SK-MEL-5 (cell line): ENCODE data around the gene RETREG1. TPM values are rescaled to one million over a fixed set of nuclear protein-coding genes. Genes with fewer than 3 reads are reported as not detected.
A peak's percentile ranks its signal among the peaks of the same experiment; 100 is the strongest.

Source experiments
- DNase-seq: peaks from one replicate; pipeline ENCODE4 v3.0.0-alpha.2; 2016; ENCODE audit warnings: low read depth, low spot score
- in situ Hi-C: cut with HindIII; loops from 2 replicates; pipeline ENCODE4 v1.10.0; 2016; ENCODE audit warnings: low sequenced_read_pairs, high pct_unique_total_duplicates, low pct_unique_long_range_greater_than_20kb
- total RNA-seq: library from RNA; depleted of rRNA; stranded (reverse); fragments of >200 nt; shearing (Covaris generic); gene quantifications from 2 replicates; pipeline ENCODE4 v1.2.3, GENCODE V29; 2014

Gene RETREG1
- total RNA-seq, 1 experiment from 2014 or later: 47.9 TPM

GRCh38 chr5:16521521-16522483, 95.0 kb downstream of the RETREG1 start:
- no peak for DNase-seq
- in situ Hi-C loops: no loop called here

GRCh38 chr5:16520841-16521240, 96.0 kb downstream of the RETREG1 start:
- in situ Hi-C loops: no loop called here
- no peak for DNase-seq

DNA sequence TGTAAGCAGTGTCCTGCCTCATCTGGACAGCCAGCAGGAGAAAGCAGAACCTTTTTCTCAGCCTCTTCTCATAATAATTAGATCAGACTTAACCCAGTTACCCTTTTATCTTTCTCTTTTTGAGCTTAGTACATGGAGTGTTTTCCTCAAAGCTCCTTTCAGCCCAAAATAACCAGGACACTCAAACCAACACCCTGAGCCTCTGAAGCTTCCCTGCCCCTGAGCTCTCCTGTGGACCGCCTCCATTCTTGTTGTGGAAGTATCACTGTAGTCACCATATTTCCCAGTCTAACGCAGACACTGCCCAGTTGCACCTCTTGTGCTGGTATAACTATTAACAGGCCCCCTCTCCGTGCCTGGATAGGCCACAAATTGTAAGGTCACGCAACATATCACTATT, 97.4 kb downstream of the RETREG1 start:
- no peak for DNase-seq
- in situ Hi-C loops: no loop called here

DNA sequence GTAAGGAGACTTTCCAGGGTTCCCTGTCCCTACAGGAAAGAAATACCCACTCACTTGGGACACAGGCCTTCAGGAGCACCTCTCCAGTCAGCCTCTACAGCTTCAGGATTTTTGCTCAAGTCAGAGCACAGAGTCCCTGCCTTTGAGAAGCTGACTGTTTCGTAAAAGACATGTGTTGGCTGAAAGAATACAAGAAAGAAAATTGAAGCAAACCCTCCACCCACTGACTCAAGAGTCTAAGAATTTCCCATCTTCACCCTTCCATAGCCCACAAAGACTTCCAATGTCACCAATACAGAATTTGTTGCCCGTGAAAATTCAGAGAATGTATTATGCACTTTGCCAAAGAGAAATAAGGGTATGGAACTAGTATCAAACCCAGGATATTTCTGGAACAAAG, 98.2 kb downstream of the RETREG1 start:
- in situ Hi-C loops: no loop called here
- no peak for DNase-seq

- no peak for DNase-seq
- in situ Hi-C loops: no loop called here
These were observed 101.3 kb downstream of the RETREG1 start for GRCh38 chr5:16515532-16515931.

GRCh38 chr5:16510098-16510497, 106.7 kb downstream of the RETREG1 start:
- in situ Hi-C loops: no loop called here
- no peak for DNase-seq

GRCh38 chr5:16508730-16509531, 107.9 kb downstream of the RETREG1 start:
- peak; percentile 38 for DNase-seq
- in situ Hi-C loops: no loop called here

- no peak for DNase-seq
- in situ Hi-C loops: no loop called here
These were observed 109.1 kb downstream of the RETREG1 start for GRCh38 chr5:16507716-16508115.

DNA sequence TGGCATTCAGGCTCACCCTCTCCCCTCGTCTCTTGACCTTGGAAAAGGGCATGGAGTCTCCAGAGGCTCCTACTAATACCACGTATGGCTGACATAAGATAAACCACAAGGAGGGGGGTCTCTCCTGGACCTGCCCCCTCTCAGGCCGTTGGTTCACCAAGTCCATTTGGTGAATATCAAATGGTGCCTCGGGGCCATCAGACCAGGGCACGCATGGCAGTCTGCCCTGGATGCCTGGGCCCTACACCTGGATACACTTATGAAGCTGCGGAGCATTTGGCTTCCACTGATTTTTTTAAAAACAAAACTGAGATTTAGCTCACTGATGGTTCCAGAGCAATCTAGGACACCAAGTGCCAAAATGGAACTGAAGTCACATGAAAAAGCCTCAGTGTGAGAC, 110.9 kb downstream of the RETREG1 start:
- DNase-seq: no peak
- in situ Hi-C loops: no loop called here

DNA sequence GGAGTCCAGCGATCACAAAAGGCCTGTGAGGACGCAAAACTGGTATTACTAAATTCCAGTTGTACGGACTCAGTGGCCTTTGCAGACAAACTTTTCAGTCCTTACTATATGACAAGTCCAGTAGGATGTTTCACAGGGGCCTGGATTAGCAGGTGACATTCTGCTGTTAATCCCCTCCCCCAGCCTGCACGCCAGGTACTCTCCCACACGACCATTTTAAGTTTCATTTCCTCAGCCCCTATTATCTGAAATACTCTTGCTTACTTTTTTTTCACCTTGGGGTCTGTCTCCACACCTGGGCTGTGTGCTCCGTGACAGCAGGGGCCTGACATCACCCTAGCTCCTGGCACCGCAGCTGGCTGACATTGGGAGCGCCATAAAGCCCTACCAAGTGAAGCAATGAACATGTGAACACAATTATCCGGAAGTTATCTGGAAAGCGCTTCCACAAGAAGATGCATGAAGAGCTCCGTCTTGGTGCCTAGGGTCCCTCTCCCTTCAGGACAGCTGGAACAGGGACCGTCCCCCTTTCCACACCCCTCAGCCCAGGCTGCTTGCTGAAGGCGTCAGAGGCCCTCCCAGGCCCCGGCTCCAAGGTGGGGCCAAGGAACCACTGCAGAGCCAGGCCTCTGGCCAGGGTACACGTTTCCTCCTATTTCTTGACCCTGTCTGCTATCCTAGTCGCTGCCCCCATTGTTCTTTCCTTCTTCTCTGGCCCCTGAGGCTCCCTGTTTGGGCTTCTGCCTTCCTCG, 111.5 kb downstream of the RETREG1 start:
- DNase-seq: no peak
- in situ Hi-C loops: no loop called here

DNA sequence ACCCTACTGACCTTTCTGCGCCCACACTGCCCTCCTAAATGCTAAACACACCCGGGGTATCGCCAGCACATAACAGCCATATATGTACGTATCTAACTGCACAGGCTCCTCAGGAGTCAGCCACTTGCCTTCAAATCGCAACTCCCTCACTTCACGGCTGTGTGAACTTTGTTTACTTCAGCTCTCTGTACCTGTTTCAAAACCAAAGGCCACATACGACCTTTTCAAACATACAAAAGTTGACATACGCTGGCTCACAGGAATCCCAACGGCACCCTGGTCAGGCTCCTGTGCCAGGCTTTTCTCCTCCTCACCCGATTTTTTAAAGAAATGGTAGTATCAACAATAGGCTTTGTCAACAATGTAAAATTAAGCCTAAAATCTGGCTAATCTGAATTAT, 112.2 kb downstream of the RETREG1 start:
- in situ Hi-C loops: no loop called here
- no peak for DNase-seq

DNA sequence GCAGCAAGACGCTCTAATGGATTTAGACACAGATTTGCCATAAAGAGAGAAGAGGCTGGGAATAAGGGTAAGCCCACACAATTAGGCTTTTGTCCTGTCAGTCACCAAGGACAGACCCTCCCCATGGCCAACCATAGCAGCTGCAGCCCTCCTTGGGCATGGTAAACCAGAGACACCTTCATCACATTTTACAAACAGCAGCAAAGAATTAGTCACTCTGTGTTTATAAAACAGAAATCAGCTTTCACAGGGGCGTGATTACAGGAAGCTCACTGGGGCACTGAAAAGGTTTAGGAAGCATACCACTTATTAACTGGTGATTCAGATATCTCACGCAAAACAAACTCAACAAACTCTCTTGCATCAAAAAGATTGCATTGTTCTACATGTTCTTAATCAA, 113.9 kb downstream of the RETREG1 start:
- in situ Hi-C loops: no loop called here
- no peak for DNase-seq

- in situ Hi-C loops: no loop called here
- no peak for DNase-seq
These were observed 116.8 kb downstream of the RETREG1 start for GRCh38 chr5:16500024-16500423.

- in situ Hi-C loops: loop anchor here (25.0 kb wide), 1 partner anchor 165 kb away; no protein-coding TSS in a partner anchor
These were observed 119.3 kb downstream of the RETREG1 start for GRCh38 chr5:16497546-16497945.

DNA sequence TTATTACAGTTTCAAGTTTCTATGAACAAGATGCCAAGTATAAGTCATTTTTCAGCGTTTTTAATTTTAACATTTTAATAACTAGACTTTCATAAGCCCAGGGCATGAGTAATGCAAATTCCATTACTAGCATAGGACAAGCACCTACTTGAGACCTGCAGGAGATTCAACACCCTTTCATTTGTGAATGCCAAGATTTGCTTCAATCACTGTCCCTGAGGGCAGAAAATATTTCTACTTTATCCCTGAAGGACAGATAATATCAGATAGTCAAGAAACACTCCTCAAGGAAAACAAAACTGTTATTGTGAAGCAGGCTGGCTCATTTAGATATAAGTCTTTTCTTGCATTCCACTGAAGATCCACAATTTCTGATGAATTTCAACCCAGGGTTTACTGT, 123.5 kb downstream of the RETREG1 start:
- DNase-seq: peak; percentile 70
- in situ Hi-C loops: loop anchor here (25.0 kb wide), 1 partner anchor 169 kb away; no protein-coding TSS in a partner anchor

More at GRCh38 chr5:16497546-16497945, 119.3 kb downstream of the RETREG1 start:
- DNase-seq: no peak

GRCh38 chr5:16492398-16493140, 124.2 kb downstream of the RETREG1 start:
- in situ Hi-C loops: loop anchor here (25.0 kb wide), 1 partner anchor 170 kb away; no protein-coding TSS in a partner anchor
- peak; percentile 63 for DNase-seq

GRCh38 chr5:16490911-16491310, 125.9 kb downstream of the RETREG1 start:
- DNase-seq: no peak
- in situ Hi-C loops: loop anchor here (25.0 kb wide), 1 partner anchor 171 kb away; no protein-coding TSS in a partner anchor
